ENCODE results near the gene PABPN1L. TPM values are rescaled to one million over a fixed set of nuclear protein-coding genes. Genes with fewer than 3 reads are reported as not detected.

Gene PABPN1L
- total and polyA plus RNA-seq, 2 donors (not counting 3 experiments of a cell fraction or from before 2014, with no cell fraction given), result not detected

DNA sequence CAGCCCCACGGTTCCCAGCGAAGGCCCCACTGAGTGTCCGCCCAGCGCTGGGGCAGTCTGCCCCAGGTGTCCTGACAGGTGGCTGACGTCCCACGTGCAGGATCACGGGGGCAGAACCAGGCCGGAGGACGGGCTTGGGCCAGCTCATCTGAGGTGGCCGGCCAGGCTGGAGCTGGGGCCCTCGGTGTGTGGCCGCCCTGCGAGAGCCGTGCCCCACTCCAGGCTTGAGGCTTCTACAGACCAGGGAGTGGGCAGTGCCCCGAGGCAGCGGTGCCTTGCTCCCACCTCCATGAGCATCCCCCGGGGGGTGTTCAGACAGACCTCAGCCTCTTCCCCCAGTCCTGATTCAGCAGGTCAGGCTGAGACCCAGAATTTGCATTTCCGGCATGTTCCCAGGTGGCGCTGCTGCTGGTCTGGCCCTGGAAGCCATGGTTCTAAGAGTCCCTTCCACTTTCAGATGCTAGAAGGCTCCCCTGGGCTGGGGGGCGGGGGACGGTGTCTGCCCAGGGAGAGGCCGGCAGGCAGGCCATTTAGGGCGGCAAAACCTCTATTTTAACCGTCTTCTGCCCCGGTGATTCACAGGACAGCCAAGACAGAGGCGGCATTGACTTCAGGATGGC is 35.4 kb upstream of the PABPN1L start:
- H3K4me3 ChIP-seq (replicated peaks in 1 of 3; ENCODE audit: insufficient read depth in 1 of 3, low read depth in 1 of 3, low read length in 3 of 3), result no peak overlapping the region
- H3K36me3 ChIP-seq (ENCODE audit: control insufficient read depth in 2 of 2, extremely low read depth in 1 of 2, insufficient read depth in 2 of 2, low read length in 2 of 2), result no peaks in the 10 kb centered on the region
- H3K9me1 ChIP-seq (replicated peaks; ENCODE audit: control insufficient read depth, extremely low read depth, insufficient read depth, low read length), result no peaks in the 10 kb centered on the region
- H3K4me2 ChIP-seq (ENCODE audit: insufficient read depth, low read length), result no peak overlapping the region
- no peaks in the 10 kb centered on the region for H3K9me3 ChIP-seq (replicated peaks; ENCODE audit: control insufficient read depth, insufficient read depth, low read length)
- ChIA-PET CTCF (no interaction called here), POLR2A (no interaction called here)
- no peaks in the 10 kb centered on the region for H3K79me2 ChIP-seq (ENCODE audit: control insufficient read depth, insufficient read depth, low read length)
- no peak overlapping the region for H3K27ac ChIP-seq (ENCODE audit: insufficient read depth, low read depth, low read length)
- DNase-seq (ENCODE audit: low read depth, low spot score) (no peak), FAIRE-seq (no peak)
- TF ChIP-seq GATA2 (IDR thresholded peaks at IDR 0.05; ENCODE audit: insufficient read depth, insufficient read length, low read depth, low read length), result no peak
- TF ChIP-seq MYC (IDR thresholded peaks at IDR 0.05; ENCODE audit: low read depth, low read length), result no peak
- BruUV-seq (replicated peaks), result no TSS peak
- intact Hi-C loops (cut with micrococcal nuclease), result no loop called here
- no peak overlapping the region for H2AFZ ChIP-seq (ENCODE audit: low read depth, low read length)
- no peaks in the 10 kb centered on the region for H4K20me1 ChIP-seq (replicated peaks; ENCODE audit: control insufficient read depth, extremely low read depth, insufficient read depth, low read length)
- H3K27me3 ChIP-seq (ENCODE audit: control insufficient read depth in 2 of 2, insufficient read depth in 2 of 2, low read length in 2 of 2), result no peaks in the 10 kb centered on the region
- dilution Hi-C loops (cut with MboI; ENCODE audit: extremely low pct_ligation_motif_present, low sequenced_read_pairs), result no loop called here
- no peak overlapping the region for H3K9ac ChIP-seq (replicated peaks; ENCODE audit: extremely low read depth, insufficient read depth, low read length)
- no peaks in the 10 kb centered on the region for H3K4me1 ChIP-seq (ENCODE audit: control insufficient read depth, extremely low read depth, insufficient read depth, low read length)

DNA sequence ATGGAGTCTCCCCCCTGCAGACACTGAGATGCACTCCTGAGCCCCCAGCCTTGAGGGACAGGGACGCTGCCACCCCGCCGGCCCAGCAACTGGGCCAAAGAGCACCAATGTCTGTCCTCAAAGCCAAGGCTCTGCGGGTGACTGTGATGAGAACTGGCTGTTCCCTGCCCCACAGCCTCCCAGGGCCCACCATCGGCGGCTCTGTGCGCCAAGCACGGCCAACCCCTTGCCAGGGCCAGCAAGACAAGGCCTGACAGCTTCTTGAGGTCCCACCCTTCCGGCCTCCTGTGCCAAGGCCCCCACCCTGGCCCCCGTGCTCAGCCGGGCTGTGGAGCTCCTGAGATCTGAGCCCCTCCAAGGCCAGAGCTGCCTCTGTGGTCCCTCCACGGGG is 34.2 kb upstream of the PABPN1L start:
- CTCF ChIA-PET, result no interaction called here
- Histone ChIP-seq H3K4me2 (ENCODE audit: insufficient read depth, low read length) (no peak overlapping the region), H4K20me1 (replicated peaks; ENCODE audit: control insufficient read depth, extremely low read depth, insufficient read depth, low read length) (no peaks in the 10 kb centered on the region), H3K79me2 (ENCODE audit: control insufficient read depth, insufficient read depth, low read length) (no peaks in the 10 kb centered on the region), H3K4me1 (ENCODE audit: control insufficient read depth, extremely low read depth, insufficient read depth, low read length) (no peaks in the 10 kb centered on the region), H3K9ac (replicated peaks; ENCODE audit: extremely low read depth, insufficient read depth, low read length) (no peak overlapping the region), H3K9me1 (replicated peaks; ENCODE audit: control insufficient read depth, extremely low read depth, insufficient read depth, low read length) (no peaks in the 10 kb centered on the region), H3K27me3 (ENCODE audit: control insufficient read depth in 2 of 2, insufficient read depth in 2 of 2, low read length in 2 of 2) (no peaks in the 10 kb centered on the region), H3K4me3 (replicated peaks in 1 of 3; ENCODE audit: insufficient read depth in 1 of 3, low read depth in 1 of 3, low read length in 3 of 3) (no peak overlapping the region), H3K27ac (ENCODE audit: insufficient read depth, low read depth, low read length) (no peak overlapping the region), H3K9me3 (replicated peaks; ENCODE audit: control insufficient read depth, insufficient read depth, low read length) (no peaks in the 10 kb centered on the region), H3K36me3 (ENCODE audit: control insufficient read depth in 2 of 2, extremely low read depth in 1 of 2, insufficient read depth in 2 of 2, low read length in 2 of 2) (no peaks in the 10 kb centered on the region), H2AFZ (ENCODE audit: low read depth, low read length) (no peak overlapping the region)
- POLR2A ChIA-PET, result no interaction called here
- FAIRE-seq, result no peak
- TF ChIP-seq, protein P1, sequence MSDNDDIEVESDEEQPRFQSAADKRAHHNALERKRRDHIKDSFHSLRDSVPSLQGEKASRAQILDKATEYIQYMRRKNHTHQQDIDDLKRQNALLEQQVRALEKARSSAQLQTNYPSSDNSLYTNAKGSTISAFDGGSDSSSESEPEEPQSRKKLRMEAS (IDR thresholded peaks at IDR 0.05; ENCODE audit: insufficient read depth, insufficient read length), result no peak
- no peak for TF ChIP-seq EZH2 (IDR thresholded peaks at IDR 0.05; ENCODE audit: borderline replicate concordance, low read depth, low read length, severe bottlenecking)
- no peak for TF ChIP-seq GATA2 (IDR thresholded peaks at IDR 0.05; ENCODE audit: insufficient read depth, insufficient read length, low read depth, low read length)
- TF ChIP-seq, protein P2, sequence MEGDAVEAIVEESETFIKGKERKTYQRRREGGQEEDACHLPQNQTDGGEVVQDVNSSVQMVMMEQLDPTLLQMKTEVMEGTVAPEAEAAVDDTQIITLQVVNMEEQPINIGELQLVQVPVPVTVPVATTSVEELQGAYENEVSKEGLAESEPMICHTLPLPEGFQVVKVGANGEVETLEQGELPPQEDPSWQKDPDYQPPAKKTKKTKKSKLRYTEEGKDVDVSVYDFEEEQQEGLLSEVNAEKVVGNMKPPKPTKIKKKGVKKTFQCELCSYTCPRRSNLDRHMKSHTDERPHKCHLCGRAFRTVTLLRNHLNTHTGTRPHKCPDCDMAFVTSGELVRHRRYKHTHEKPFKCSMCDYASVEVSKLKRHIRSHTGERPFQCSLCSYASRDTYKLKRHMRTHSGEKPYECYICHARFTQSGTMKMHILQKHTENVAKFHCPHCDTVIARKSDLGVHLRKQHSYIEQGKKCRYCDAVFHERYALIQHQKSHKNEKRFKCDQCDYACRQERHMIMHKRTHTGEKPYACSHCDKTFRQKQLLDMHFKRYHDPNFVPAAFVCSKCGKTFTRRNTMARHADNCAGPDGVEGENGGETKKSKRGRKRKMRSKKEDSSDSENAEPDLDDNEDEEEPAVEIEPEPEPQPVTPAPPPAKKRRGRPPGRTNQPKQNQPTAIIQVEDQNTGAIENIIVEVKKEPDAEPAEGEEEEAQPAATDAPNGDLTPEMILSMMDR (IDR thresholded peaks at IDR 0.05; ENCODE audit: extremely low read depth in 1 of 2, insufficient read depth in 1 of 2, low read depth in 1 of 2, low read length in 2 of 2), result no peak
- TF ChIP-seq POLR2A (IDR thresholded peaks at IDR 0.05; ENCODE audit: low read depth, low read length), result no peak
- no peak for TF ChIP-seq MYC (IDR thresholded peaks at IDR 0.05; ENCODE audit: low read depth, low read length)
- no peak for TF ChIP-seq POLR2AphosphoS5 (IDR thresholded peaks at IDR 0.05; ENCODE audit: insufficient read depth, low read depth, low read length)
- TF ChIP-seq FOS (IDR thresholded peaks at IDR 0.05; ENCODE audit: borderline replicate concordance, insufficient read depth, low read length), result no peak
- TF ChIP-seq JUN (IDR thresholded peaks at IDR 0.05; ENCODE audit: borderline replicate concordance, insufficient read depth, insufficient read length, low read depth), result no peak
- no TSS peak for BruUV-seq (replicated peaks)
- intact Hi-C loops (cut with micrococcal nuclease) (no loop called here), dilution Hi-C loops (cut with MboI; ENCODE audit: extremely low pct_ligation_motif_present, low sequenced_read_pairs) (no loop called here)
- no peak for DNase-seq (ENCODE audit: low read depth, low spot score)

Data from endothelial cell of umbilical vein (primary cell).